Measurements from ENCODE around the gene ERFL.

Gene ERFL

DNA sequence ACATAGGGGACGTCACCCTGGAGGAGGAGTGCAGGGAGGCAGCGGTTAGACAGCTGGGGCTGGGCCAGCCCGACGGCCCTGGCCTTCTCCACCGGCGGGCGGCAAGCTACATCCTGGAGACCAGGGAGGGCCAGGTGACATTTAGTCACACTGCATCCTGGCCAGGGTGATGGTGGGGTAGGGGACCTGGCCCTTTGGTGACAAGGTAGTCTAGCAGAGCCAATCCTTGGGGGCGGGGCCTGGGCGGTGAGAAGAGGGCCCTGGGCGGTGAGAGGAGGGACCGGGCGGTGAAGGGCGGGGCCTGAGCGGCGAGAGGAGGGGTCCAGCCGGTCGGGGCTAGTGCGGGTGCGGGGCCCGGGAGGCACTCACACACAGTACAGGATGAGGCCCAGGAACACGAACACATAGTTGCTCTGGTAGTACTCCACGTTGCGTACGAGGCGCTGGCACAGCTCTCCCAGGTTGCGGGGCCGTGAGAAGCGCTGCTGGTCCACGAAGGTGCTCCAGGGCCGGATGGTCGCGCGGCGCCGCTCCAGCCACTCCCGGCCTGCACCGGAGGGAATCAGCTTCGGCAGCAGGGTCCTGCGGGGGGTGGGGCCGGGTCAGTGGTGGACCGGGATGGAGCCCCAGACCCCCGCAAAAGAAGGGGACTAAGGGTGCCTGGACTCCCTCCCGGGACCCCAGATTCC lies 30.3 kb upstream of the ERFL start:
- no peaks in the 10 kb centered on the region for H3K9me3 ChIP-seq (ENCODE audit: low read length)
- peaks cover 5% of the 10 kb centered on the region for H3K36me3 ChIP-seq (ENCODE audit: insufficient read depth, low read length)
- H3K27me3 ChIP-seq (ENCODE audit: control insufficient read depth in 1 of 2, insufficient read depth in 2 of 2, low read length in 2 of 2), result no peaks in the 10 kb centered on the region
- peak overlapping the region; percentile 55 to 86 for H3K4me3 ChIP-seq (ENCODE audit: low read depth in 1 of 2, low read length in 2 of 2)
- peak overlapping the region; percentile 86 for H3K27ac ChIP-seq (ENCODE audit: low read depth, low read length)
- H3K4me1 ChIP-seq (ENCODE audit: insufficient read depth, low read length), result peaks cover 12% of the 10 kb centered on the region
- peak overlapping the region; percentile 16 for H3K9ac ChIP-seq (ENCODE audit: low read length)

DNA sequence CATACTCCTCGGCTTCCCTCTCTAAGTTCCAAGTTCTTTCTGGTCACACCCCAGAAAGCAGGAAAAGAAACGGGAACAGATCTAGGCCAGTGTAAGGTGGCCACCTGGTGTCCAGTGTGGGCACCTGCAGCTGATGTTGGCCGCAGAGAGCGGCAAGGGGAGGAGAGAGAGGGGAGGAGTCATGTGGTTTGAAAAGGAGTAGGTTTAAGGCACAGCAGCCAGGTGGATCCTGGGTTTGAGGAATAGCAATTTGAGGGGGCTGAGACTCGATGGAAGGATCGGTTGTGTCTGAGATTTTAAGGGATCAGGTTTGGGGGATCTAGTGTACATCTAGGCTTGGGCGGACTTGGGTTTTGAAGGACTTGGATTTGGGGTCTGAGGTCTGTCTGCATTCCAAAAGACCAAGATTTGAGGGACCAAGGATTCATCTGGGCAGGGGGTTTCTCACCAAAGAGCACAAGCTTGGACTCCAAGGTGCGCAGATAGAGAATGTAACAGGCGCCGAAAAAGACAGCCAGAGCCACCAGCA lies 29.7 kb upstream of the ERFL start:
- Histone ChIP-seq H3K27me3 (ENCODE audit: control insufficient read depth in 1 of 2, insufficient read depth in 2 of 2, low read length in 2 of 2) (no peaks in the 10 kb centered on the region), H3K36me3 (ENCODE audit: insufficient read depth, low read length) (peaks cover 5% of the 10 kb centered on the region), H3K9ac (ENCODE audit: low read length) (peak overlapping the region; percentile 16), H3K27ac (ENCODE audit: low read depth, low read length) (peak overlapping the region; percentile 86), H3K4me1 (ENCODE audit: insufficient read depth, low read length) (peaks cover 12% of the 10 kb centered on the region), H3K4me3 (ENCODE audit: low read depth in 1 of 2, low read length in 2 of 2) (peak overlapping the region; percentile 55 to 86), H3K9me3 (ENCODE audit: low read length) (no peaks in the 10 kb centered on the region)

DNA sequence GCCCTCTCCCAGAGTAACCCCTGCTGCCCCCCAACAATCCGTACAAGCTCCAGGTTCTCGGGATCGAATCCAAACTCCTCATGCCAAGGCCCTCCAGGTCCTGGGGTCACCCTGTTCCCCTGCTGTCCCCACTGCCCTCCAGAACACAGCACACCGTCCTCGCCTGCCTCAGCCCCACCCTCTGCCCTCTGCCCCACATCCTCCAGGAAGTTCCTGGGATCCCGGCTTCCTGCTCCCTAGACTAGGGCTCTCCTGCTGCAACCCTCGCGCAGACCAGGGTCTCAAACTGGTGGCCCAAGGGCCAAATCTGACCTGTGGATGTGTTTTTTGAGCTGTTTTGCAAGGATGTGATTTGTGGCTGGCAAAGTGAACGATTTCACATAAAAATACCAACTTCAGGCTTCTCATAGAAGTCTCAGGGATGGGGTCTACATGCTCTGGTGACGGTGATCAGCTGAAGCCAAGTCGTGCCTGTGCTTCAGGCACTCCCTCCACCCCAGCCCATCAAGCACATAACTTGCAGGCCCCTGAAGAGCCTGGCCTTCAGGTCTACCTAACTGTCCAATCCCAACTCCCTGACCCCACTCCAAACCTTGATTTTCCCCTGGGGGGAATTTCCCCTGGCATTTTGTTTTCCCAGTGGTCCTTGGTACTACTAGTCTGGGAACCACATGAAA lies 29.1 kb upstream of the ERFL start:
- Histone ChIP-seq H3K4me1 (ENCODE audit: insufficient read depth, low read length) (peaks cover 12% of the 10 kb centered on the region), H3K9me3 (ENCODE audit: low read length) (no peaks in the 10 kb centered on the region), H3K27ac (ENCODE audit: low read depth, low read length) (no peak overlapping the region), H3K36me3 (ENCODE audit: insufficient read depth, low read length) (peaks cover 5% of the 10 kb centered on the region), H3K27me3 (ENCODE audit: control insufficient read depth in 1 of 2, insufficient read depth in 2 of 2, low read length in 2 of 2) (no peaks in the 10 kb centered on the region), H3K4me3 (ENCODE audit: low read depth in 1 of 2, low read length in 2 of 2) (no peak overlapping the region), H3K9ac (ENCODE audit: low read length) (no peak overlapping the region)

DNA sequence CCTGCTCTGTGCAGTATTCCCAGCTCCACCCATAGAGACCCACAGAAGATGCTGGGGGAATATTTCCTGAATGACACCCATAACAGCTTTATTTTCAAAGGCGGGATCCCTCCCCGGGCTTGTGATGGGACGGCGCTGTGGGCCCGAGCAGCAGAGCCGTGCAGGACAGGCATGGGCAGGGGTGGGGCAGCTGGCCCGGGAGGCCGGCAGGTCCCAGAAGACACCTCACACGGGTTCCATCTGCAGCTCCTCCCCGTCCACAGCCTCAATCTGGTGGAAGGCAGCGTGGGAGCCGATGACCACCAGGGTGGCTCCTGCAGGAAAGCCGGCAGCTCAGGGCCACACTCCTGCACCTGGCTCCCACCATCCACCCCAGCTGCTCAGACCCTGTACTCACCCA lies 28.4 kb upstream of the ERFL start:
- H3K4me1 ChIP-seq (ENCODE audit: insufficient read depth, low read length), result peaks cover 12% of the 10 kb centered on the region
- H3K27me3 ChIP-seq (ENCODE audit: control insufficient read depth in 1 of 2, insufficient read depth in 2 of 2, low read length in 2 of 2), result no peaks in the 10 kb centered on the region
- H3K4me3 ChIP-seq (ENCODE audit: low read depth in 1 of 2, low read length in 2 of 2), result no peak overlapping the region
- peaks cover 5% of the 10 kb centered on the region for H3K36me3 ChIP-seq (ENCODE audit: insufficient read depth, low read length)
- H3K9ac ChIP-seq (ENCODE audit: low read length), result no peak overlapping the region
- H3K27ac ChIP-seq (ENCODE audit: low read depth, low read length), result no peak overlapping the region
- no peaks in the 10 kb centered on the region for H3K9me3 ChIP-seq (ENCODE audit: low read length)

DNA sequence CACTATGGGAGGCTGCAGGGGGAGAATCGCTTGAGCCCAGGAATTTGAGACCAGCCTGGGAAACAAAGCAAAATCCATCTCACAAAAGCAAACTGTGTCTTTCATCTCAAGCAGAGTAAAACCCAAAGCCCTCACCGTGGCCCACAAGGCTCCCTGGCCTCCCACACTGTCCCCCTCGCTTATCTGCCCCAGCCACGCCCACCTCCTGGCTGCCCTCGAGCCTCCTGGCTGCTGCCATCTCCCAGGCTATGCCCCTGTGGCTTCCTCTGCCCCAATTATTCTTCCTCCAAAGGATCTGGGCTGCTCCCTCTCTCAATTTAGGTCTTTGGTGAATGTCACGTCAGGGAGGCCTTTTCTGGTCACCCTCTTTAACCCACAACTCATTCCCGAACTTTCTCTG lies 27.3 kb upstream of the ERFL start:
- Histone ChIP-seq H3K27me3 (ENCODE audit: control insufficient read depth in 1 of 2, insufficient read depth in 2 of 2, low read length in 2 of 2) (no peaks in the 10 kb centered on the region), H3K4me1 (ENCODE audit: insufficient read depth, low read length) (peaks cover 12% of the 10 kb centered on the region), H3K9ac (ENCODE audit: low read length) (no peak overlapping the region), H3K27ac (ENCODE audit: low read depth, low read length) (no peak overlapping the region), H3K4me3 (ENCODE audit: low read depth in 1 of 2, low read length in 2 of 2) (no peak overlapping the region), H3K36me3 (ENCODE audit: insufficient read depth, low read length) (peaks cover 5% of the 10 kb centered on the region), H3K9me3 (ENCODE audit: low read length) (no peaks in the 10 kb centered on the region)

DNA sequence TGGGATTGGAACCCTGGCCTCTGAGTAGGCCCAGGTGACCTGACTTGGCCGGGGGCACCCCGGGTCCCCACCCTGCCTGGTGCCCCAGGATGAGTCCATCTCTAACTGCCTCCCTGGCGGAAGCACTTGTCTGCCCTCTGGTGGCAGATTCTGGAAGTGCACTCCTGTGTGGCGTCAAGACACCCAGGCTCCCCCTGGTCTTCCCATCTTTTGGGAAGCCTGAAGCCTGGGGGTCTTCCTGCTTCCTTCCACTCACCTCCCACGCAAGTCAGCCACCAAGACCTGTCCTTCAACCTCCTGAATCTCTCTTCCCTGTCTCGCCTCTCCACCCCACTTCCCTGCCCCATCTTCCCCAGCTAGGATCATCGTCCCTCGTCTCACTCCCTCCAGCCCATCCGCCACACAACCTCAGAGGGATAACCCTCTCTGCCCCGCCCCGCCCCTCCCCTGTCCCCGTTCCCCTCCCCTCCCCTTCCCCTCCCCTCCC lies 23.5 kb upstream of the ERFL start:
- no peaks in the 10 kb centered on the region for H3K9me3 ChIP-seq (ENCODE audit: low read length)
- no peaks in the 10 kb centered on the region for H3K27me3 ChIP-seq (ENCODE audit: control insufficient read depth in 1 of 2, insufficient read depth in 2 of 2, low read length in 2 of 2)
- no peak overlapping the region for H3K27ac ChIP-seq (ENCODE audit: low read depth, low read length)
- H3K9ac ChIP-seq (ENCODE audit: low read length), result no peak overlapping the region
- H3K4me1 ChIP-seq (ENCODE audit: insufficient read depth, low read length), result no peaks in the 10 kb centered on the region
- no peak overlapping the region for H3K4me3 ChIP-seq (ENCODE audit: low read depth in 1 of 2, low read length in 2 of 2)
- peaks cover 5% of the 10 kb centered on the region for H3K36me3 ChIP-seq (ENCODE audit: insufficient read depth, low read length)

DNA sequence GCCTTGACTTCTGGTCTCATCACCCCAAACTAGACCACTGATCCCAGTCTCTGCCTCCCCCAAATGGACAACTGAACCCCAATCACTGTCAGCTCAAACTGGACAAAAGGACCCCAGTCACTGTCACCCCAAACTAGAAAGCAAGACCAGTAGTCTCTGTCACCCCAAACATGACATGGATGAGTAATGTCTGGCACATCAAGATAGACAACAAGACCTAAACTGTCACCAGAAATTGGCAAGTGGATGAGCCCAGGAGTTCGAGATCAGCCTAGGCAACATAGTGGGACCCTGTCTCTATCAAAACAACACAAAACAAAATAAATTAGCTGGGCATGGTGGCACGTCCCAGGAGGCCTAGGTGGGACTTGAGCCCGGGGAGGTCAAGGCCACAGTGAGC lies 18.8 kb upstream of the ERFL start:
- no peak overlapping the region for H3K9ac ChIP-seq (ENCODE audit: low read length)
- no peak overlapping the region for H3K4me3 ChIP-seq (ENCODE audit: low read depth in 1 of 2, low read length in 2 of 2)
- peaks cover 5 to 8% of the 10 kb centered on the region in 2 donors for H3K27me3 ChIP-seq (ENCODE audit: control insufficient read depth in 1 of 2, insufficient read depth in 2 of 2, low read length in 2 of 2)
- H3K9me3 ChIP-seq (ENCODE audit: low read length), result no peaks in the 10 kb centered on the region
- H3K27ac ChIP-seq (ENCODE audit: low read depth, low read length), result no peak overlapping the region
- no peaks in the 10 kb centered on the region for H3K4me1 ChIP-seq (ENCODE audit: insufficient read depth, low read length)
- no peaks in the 10 kb centered on the region for H3K36me3 ChIP-seq (ENCODE audit: insufficient read depth, low read length)

DNA sequence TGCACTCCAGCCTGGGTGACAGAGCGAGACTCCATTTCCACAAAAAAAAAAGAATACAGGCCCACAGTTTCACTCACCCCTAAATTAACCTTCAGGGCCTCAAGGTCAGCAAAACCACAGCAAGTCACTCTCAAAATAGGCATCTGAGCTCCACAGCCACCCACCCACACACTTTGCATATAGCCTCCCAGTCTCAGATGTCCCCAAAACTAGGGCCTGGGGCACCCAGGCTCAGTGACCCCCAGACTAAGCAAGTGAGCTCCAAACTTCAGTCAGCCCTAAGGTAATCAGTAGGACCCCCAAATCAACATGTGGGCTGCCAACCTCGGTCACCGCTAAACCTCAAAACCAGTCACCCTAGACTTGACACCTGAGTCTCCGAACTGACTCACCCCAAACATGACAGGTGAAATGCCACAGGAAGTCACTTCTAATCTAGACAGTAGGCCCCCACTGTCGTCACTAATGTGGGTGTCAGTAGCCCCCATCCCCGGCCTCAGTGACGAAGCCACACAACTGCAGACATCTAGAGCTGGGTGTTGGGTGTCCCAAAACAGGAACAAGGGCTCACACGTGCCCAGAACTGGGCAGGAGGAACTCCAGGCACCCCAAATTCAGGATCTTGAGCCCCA lies 17.0 kb upstream of the ERFL start:
- Histone ChIP-seq H3K9ac (ENCODE audit: low read length) (no peak overlapping the region), H3K4me1 (ENCODE audit: insufficient read depth, low read length) (peaks cover 5% of the 10 kb centered on the region), H3K36me3 (ENCODE audit: insufficient read depth, low read length) (no peaks in the 10 kb centered on the region), H3K27ac (ENCODE audit: low read depth, low read length) (no peak overlapping the region), H3K9me3 (ENCODE audit: low read length) (no peaks in the 10 kb centered on the region), H3K27me3 (ENCODE audit: control insufficient read depth in 1 of 2, insufficient read depth in 2 of 2, low read length in 2 of 2) (peaks cover 16 to 25% of the 10 kb centered on the region in 2 donors), H3K4me3 (ENCODE audit: low read depth in 1 of 2, low read length in 2 of 2) (no peak overlapping the region)

DNA sequence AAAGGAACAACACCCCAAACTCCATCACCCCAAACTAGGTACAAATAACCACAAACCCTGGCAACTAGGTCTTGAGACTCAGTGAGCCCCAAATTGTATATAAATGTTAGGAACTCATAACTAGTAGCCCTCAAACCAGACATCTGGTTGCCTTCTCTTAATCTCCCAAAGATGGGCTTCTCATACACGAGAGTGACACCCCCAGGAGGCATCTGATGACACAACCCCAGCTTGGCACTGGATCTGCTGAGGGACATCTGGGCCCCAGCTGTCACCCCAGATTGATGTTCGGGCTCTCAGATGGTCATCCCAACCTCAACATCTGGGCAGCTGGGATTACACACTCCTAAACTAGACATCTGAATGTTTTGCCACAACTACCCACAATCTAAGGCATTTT lies 16.1 kb upstream of the ERFL start:
- Histone ChIP-seq H3K9ac (ENCODE audit: low read length) (no peak overlapping the region), H3K27me3 (ENCODE audit: control insufficient read depth in 1 of 2, insufficient read depth in 2 of 2, low read length in 2 of 2) (peaks cover 16 to 32% of the 10 kb centered on the region in 2 donors), H3K36me3 (ENCODE audit: insufficient read depth, low read length) (no peaks in the 10 kb centered on the region), H3K4me1 (ENCODE audit: insufficient read depth, low read length) (peaks cover 5% of the 10 kb centered on the region), H3K9me3 (ENCODE audit: low read length) (no peaks in the 10 kb centered on the region), H3K27ac (ENCODE audit: low read depth, low read length) (no peak overlapping the region), H3K4me3 (ENCODE audit: low read depth in 1 of 2, low read length in 2 of 2) (no peak overlapping the region)

DNA sequence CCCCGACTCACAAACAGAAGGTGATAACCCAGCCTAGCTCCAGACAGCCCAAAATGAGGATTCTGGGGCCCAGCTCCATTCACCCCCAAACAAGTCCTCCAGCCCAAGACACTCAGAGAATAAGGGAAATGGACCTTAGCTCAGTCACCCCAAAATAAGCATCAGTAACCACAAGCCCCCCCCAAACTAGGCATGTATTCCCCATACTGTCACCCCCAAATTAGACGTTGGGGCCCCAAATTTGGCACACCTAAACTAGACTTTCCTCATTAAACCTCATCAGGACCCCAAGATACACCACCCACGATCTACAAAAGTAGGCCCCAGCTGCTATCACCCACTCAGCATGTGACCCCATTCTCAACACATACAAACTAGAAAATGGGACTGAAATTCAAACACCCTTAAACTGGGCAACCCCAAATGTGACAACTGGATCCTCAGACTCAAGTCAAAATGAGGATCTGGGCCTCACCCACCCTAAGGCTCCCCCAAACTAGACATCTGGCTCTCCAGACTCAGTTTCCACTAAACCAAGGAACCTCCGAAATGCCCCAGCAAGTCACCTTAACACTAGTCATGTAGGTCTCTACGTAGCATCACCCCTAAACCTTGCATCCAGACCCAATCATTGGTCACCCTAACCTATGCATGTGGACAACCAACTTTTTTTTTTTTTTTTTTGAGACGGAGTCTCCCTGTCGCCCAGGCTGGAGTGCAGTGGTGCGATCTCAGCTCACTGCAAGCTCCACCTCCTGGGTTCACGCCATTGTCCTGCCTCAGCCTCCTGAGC lies 13.4 kb upstream of the ERFL start:
- H3K4me3 ChIP-seq (ENCODE audit: low read depth in 1 of 2, low read length in 2 of 2), result no peak overlapping the region
- no peak overlapping the region for H3K27ac ChIP-seq (ENCODE audit: low read depth, low read length)
- no peaks in the 10 kb centered on the region for H3K36me3 ChIP-seq (ENCODE audit: insufficient read depth, low read length)
- H3K27me3 ChIP-seq (ENCODE audit: control insufficient read depth in 1 of 2, insufficient read depth in 2 of 2, low read length in 2 of 2), result peaks cover 16 to 44% of the 10 kb centered on the region in 2 donors
- H3K4me1 ChIP-seq (ENCODE audit: insufficient read depth, low read length), result peaks cover 5% of the 10 kb centered on the region
- no peaks in the 10 kb centered on the region for H3K9me3 ChIP-seq (ENCODE audit: low read length)
- H3K9ac ChIP-seq (ENCODE audit: low read length), result no peak overlapping the region

Measured in muscle layer of colon (tissue), 2 donors.